Heart right ventricle (tissue), 16 donors: Measurements from ENCODE around the gene MBIP. TPM values are rescaled to one million over a fixed set of nuclear protein-coding genes. Genes with fewer than 3 reads are reported as not detected.

Experiments
- ATAC-seq, 8 donors: fragments of 200-7000 bp; cut with Tn5 transposase; one replicate each; pipeline ENCODE4 v1.9.1; 2020; ENCODE audit warnings: mild to moderate bottlenecking in 8 of 8, moderate library complexity in 8 of 8, moderate number of reproducible peaks in 1 of 8
- DNase-seq, 2 donors: peaks; one replicate each; pipeline ENCODE4 v3.0.0-alpha.2; 2020
- H3K27ac ChIP-seq, 10 donors: fragments of 200-600 bp; sonication (generic) in 2 of 10; one replicate each; pipeline versions ENCODE4 v1.5.0 to v1.8.0; 2020 to 2022; ENCODE audit warnings: mild to moderate bottlenecking in 3 of 10
- H3K27me3 ChIP-seq, 7 donors: fragments of 200-600 bp; one replicate each; pipeline ENCODE4 v1.8.0; 2021 to 2022; ENCODE audit warnings: mild to moderate bottlenecking in 2 of 7
- H3K36me3 ChIP-seq, 9 donors: fragments of 200-600 bp; sonication (generic) in 1 of 9; one replicate each; pipeline versions ENCODE4 v1.5.0 to v1.8.0; 2020 to 2022; ENCODE audit warnings: mild to moderate bottlenecking in 2 of 9
- H3K4me1 ChIP-seq, 9 donors: fragments of 200-600 bp; sonication (generic) in 1 of 9; one replicate each; pipeline versions ENCODE4 v1.5.0 to v1.8.0; 2020 to 2022; ENCODE audit warnings: mild to moderate bottlenecking in 4 of 9
- H3K4me3 ChIP-seq, 10 donors: fragments of 200-600 bp; sonication (generic) in 2 of 10; one replicate each; pipeline versions ENCODE4 v1.5.0 to v1.8.0; 2020 to 2022; ENCODE audit warnings: mild to moderate bottlenecking in 7 of 10, moderate library complexity in 2 of 10
- H3K9me3 ChIP-seq, 11 donors: fragments of 200-600 bp in 10 of 11; sonication (generic) in 2 of 11; one replicate each; pipeline versions ENCODE4 v1.5.0 to v1.8.0; 2013 to 2022; ENCODE audit warnings: mild to moderate bottlenecking in 2 of 11, control low read depth in 1 of 11, moderate library complexity in 1 of 11
- CTCF ChIP-seq, 9 donors: fragments of 200-600 bp; sonication (generic) in 2 of 9; IDR thresholded peaks; one replicate each; pipeline versions ENCODE4 v1.5.0 to v1.8.0; 2021 to 2022; ENCODE audit warnings: antibody characterized with exemption in 9 of 9, mild to moderate bottlenecking in 5 of 9, moderate library complexity in 1 of 9
- WGBS, 2 donors: extraction: QIAGEN DNeasy Blood & Tissue Kit; methylation state at CpG; one replicate each; pipeline ENCODE4 v1.1.7; 2013; ENCODE audit warnings: inconsistent platforms in 1 of 2; 5-methylcytosine and 5-hydroxymethylcytosine counted together
- intact Hi-C, 10 donors: fragments of 100-400 bp; cut with DNase I; formaldehyde crosslinking; loops; one replicate each; pipeline versions ENCODE4 v1.11.1 to v1.14.2; 2022
- polyA plus RNA-seq, 2 donors: library from polyadenylated mRNA; stranded (reverse); fragments of 200-250 nt; gene quantifications; one replicate each; pipeline ENCODE4 v1.2.3, GENCODE V29; 2013
- total RNA-seq, 10 donors: library from RNA; stranded (reverse); fragmentation: NEBNext Ultra II Directional in 3 of 10; extraction: Animal tissue kit (Norgen Biotek cat#: 25700) in 3 of 10; gene quantifications; one replicate each; pipeline versions ENCODE4 v1.2.1 to v1.2.4, GENCODE V29; 2021 to 2023
- donor health status: Arrhythmogenic right ventricular cardiomyopathy.
- donor health status: ischemic (EF 13 %, LVEDD 7.1; RV severe dilation, severe dysfunction).
- donor health status: healthy with polysubstance abuse.
- donor health status: DM: no; HTN: yes; CAD: no.
- donor health status: DM: no; HTN: no; CAD: no.
- donor health status: ischemic (EF 25% LVEDD 6.9; RV normal size, moderate dysfunction).
- donor health status: ischemic (EF 25% LVEDD 5.7; RV mildly dilated, moderate dysfunction).
- donor health status: healthy.
- donor health status: DM: yes; HTN: yes; CAD: no.
- donor health status: Ischemic cardiomyopathy.
- donor health status: ischemic (EF 35%, LVEDD 5.7; RV mildly dilated, moderate dysfunction).
- donor health status: nonischemic (EF 11% LVEDD 7.7; RV severe dilation, severe dysfunction).
- donor health status: DM: yes; HTN: yes; CAD: no.
- donor health status: PGD.
- donor health status: ischemic (EF 29% LVEDD 5.4; RV normal size, mild dysfunction).
- donor health status: nonischemic (EF 23%, LVEDD 6.1; RV moderate dilation, normal function).

The MBIP gene
- total and polyA plus RNA-seq, 12 donors: 8.2 to 15.1 (median 10.2) TPM

DNA sequence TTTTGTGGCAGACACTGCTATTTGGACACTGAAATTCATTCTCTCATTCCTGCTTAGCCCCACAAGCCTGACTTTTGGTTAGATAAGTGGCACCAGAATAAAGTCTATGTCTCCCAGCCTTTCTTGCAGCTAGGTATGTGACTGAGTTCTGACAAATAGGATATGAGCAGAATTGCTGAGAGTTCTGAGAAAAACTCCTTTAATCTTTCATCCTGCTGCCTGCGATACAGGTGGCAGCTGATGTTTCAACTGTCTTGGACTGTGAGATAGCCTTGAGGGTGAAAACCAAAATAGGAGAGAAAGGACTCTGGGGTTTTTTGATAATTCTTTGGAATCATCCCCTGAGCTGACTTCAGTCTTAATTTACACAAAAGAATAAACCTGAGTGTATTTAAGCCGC lies 55.8 kb downstream of the MBIP start:
- 90 to 95% methylated on average over 2 of the region's 2 CpGs for WGBS, 2 donors
- no peak for TF ChIP-seq CTCF (IDR thresholded peaks at IDR 0.05)
- H3K4me1 ChIP-seq: no peaks in the 10 kb centered on the region
- no peak for ATAC-seq
- no peaks in the 10 kb centered on the region for H3K9me3 ChIP-seq
- H3K4me3 ChIP-seq: no peak overlapping the region
- peaks cover 0 to 19% (median 9%) of the 10 kb centered on the region in 7 donors for H3K27me3 ChIP-seq
- no peak overlapping the region for H3K27ac ChIP-seq
- intact Hi-C loops: no loop called here
- no peak for DNase-seq
- H3K36me3 ChIP-seq: no peaks in the 10 kb centered on the region

DNA sequence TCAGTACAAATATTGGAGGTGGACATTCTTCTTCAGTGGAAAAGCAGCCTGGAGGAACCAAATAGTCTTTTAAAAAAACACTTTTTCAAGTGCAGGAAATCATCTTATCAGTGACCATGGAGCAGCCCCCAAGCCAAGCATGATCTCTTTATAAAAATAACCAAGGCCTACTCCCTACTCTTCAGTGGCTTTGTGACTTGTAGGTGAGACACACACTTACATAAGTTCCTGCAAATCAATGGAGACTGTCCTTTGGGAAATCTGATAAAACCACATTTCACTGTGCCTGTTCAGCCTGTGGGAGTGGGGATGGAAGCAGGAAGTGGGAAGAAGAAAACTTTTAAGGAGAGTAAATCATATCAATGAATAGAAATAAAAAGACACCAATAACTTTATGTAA lies 56.3 kb downstream of the MBIP start:
- intact Hi-C loops: no loop called here
- ATAC-seq (no peak), DNase-seq (no peak)
- H3K36me3 ChIP-seq: no peaks in the 10 kb centered on the region
- H3K27me3 ChIP-seq: peaks cover 0 to 19% (median 9%) of the 10 kb centered on the region in 7 donors
- no peak overlapping the region for H3K27ac ChIP-seq
- no peaks in the 10 kb centered on the region for H3K4me1 ChIP-seq
- TF ChIP-seq CTCF (IDR thresholded peaks at IDR 0.05): no peak
- H3K9me3 ChIP-seq: no peaks in the 10 kb centered on the region
- no peak overlapping the region for H3K4me3 ChIP-seq

- ATAC-seq: no peak
- no peak overlapping the region for H3K27ac ChIP-seq
- TF ChIP-seq CTCF (IDR thresholded peaks at IDR 0.05): no peak
Measured at GRCh38 chr14:36260970-36261640, 59.3 kb downstream of the MBIP start.

GRCh38 chr14:36258241-36258640 lies 62.2 kb downstream of the MBIP start:
- 51 to 65% methylated on average over 3 of the region's 3 CpGs for WGBS, 2 donors
- Histone ChIP-seq H3K36me3 (no peaks in the 10 kb centered on the region), H3K27me3 (peaks cover 0 to 14% (median 9%) of the 10 kb centered on the region in 7 donors), H3K27ac (no peak overlapping the region), H3K4me3 (no peak overlapping the region), H3K9me3 (no peaks in the 10 kb centered on the region), H3K4me1 (peaks cover 0 to 4% (median 0%) of the 10 kb centered on the region in 9 donors)
- intact Hi-C loops: no loop called here
- DNase-seq: no peak
- no peak for TF ChIP-seq CTCF (IDR thresholded peaks at IDR 0.05)
- no peak for ATAC-seq

More at GRCh38 chr14:36260970-36261640, 59.3 kb downstream of the MBIP start:
- no peak overlapping the region for H3K4me3 ChIP-seq
- no peaks in the 10 kb centered on the region for H3K36me3 ChIP-seq
- peaks cover 0 to 15% (median 9%) of the 10 kb centered on the region in 7 donors for H3K27me3 ChIP-seq
- peaks cover 0 to 4% (median 0%) of the 10 kb centered on the region in 9 donors for H3K4me1 ChIP-seq
- no peak for DNase-seq
- no peaks in the 10 kb centered on the region for H3K9me3 ChIP-seq
- 86 to 90% methylated on average over 2 of the region's 2 CpGs for WGBS, 2 donors
- intact Hi-C loops: no loop called here
